ENCODE measurements around the gene TUBGCP2. TPM values are rescaled to one million over a fixed set of nuclear protein-coding genes. Genes with fewer than 3 reads are reported as not detected.

The TUBGCP2 gene
- total RNA-seq, 1 experiment from 2014 or later, result 75.1 TPM

DNA sequence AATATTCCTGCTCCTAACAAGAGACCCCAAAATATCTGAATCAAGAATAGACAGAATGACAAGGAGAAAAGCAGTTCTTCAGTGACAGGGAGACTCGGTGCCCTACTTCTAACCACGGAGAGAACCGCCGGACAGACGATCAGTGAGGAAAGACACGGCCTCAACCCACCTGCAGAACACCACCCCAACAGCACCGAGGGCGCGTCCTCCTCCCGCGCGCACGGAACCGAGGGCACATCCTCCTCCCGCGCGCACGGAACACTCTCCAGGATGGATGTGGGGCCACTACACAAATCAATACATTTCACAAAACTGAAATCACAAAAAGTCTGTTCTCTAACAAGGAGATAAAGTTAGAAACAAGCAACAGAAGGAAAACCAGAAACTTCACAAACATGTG lies 22.3 kb downstream of the TUBGCP2 start:
- Histone ChIP-seq H3K4me3 (ENCODE audit: low read depth, low read length, poor library complexity, severe bottlenecking) (no peak overlapping the region), H3K9me3 (ENCODE audit: low read depth, low read length, poor library complexity, severe bottlenecking) (no peaks in the 10 kb centered on the region), H3K4me1 (ENCODE audit: insufficient read depth, low read length, poor library complexity, severe bottlenecking) (no peaks in the 10 kb centered on the region), H3K36me3 (ENCODE audit: insufficient read depth, low read length, poor library complexity, severe bottlenecking) (peaks cover 62% of the 10 kb centered on the region), H3K27me3 (replicated peaks; ENCODE audit: insufficient read depth, low read depth, low read length, poor library complexity) (no peaks in the 10 kb centered on the region), H3K27ac (ENCODE audit: low read depth, low read length, poor library complexity, severe bottlenecking) (no peak overlapping the region)
- no TSS peak for BruUV-seq (replicated peaks)
- intact Hi-C loops (cut with micrococcal nuclease; ENCODE audit: unreplicated experiment), result no loop called here
- DNase-seq (ENCODE audit: low spot score), result no peak
- TF ChIP-seq, protein P1, sequence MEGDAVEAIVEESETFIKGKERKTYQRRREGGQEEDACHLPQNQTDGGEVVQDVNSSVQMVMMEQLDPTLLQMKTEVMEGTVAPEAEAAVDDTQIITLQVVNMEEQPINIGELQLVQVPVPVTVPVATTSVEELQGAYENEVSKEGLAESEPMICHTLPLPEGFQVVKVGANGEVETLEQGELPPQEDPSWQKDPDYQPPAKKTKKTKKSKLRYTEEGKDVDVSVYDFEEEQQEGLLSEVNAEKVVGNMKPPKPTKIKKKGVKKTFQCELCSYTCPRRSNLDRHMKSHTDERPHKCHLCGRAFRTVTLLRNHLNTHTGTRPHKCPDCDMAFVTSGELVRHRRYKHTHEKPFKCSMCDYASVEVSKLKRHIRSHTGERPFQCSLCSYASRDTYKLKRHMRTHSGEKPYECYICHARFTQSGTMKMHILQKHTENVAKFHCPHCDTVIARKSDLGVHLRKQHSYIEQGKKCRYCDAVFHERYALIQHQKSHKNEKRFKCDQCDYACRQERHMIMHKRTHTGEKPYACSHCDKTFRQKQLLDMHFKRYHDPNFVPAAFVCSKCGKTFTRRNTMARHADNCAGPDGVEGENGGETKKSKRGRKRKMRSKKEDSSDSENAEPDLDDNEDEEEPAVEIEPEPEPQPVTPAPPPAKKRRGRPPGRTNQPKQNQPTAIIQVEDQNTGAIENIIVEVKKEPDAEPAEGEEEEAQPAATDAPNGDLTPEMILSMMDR (conservative IDR thresholded peaks at IDR 0.05; ENCODE audit: low read depth, low read length), result no peak
- no peak for TF ChIP-seq EZH2 (IDR thresholded peaks at IDR 0.05; ENCODE audit: borderline replicate concordance, low read depth, low read length, poor library complexity, severe bottlenecking)
- ChIA-PET CTCF (no interaction called here), POLR2A (ENCODE audit: low non-redundant PET) (no interaction called here)

GRCh38 chr10:133285217-133285616 lies 23.5 kb downstream of the TUBGCP2 start:
- Histone ChIP-seq H3K27ac (ENCODE audit: low read depth, low read length, poor library complexity, severe bottlenecking) (no peak overlapping the region), H3K9me3 (ENCODE audit: low read depth, low read length, poor library complexity, severe bottlenecking) (no peaks in the 10 kb centered on the region), H3K4me1 (ENCODE audit: insufficient read depth, low read length, poor library complexity, severe bottlenecking) (no peaks in the 10 kb centered on the region), H3K27me3 (replicated peaks; ENCODE audit: insufficient read depth, low read depth, low read length, poor library complexity) (no peaks in the 10 kb centered on the region), H3K36me3 (ENCODE audit: insufficient read depth, low read length, poor library complexity, severe bottlenecking) (peaks cover 55% of the 10 kb centered on the region), H3K4me3 (ENCODE audit: low read depth, low read length, poor library complexity, severe bottlenecking) (no peak overlapping the region)
- ChIA-PET POLR2A (ENCODE audit: low non-redundant PET) (no interaction called here), CTCF (no interaction called here)
- TF ChIP-seq, protein P1 (conservative IDR thresholded peaks at IDR 0.05; ENCODE audit: low read depth, low read length), result no peak
- no peak for TF ChIP-seq EZH2 (IDR thresholded peaks at IDR 0.05; ENCODE audit: borderline replicate concordance, low read depth, low read length, poor library complexity, severe bottlenecking)
- BruUV-seq (replicated peaks), result no TSS peak
- intact Hi-C loops (cut with micrococcal nuclease; ENCODE audit: unreplicated experiment), result no loop called here
- no peak for DNase-seq (ENCODE audit: low spot score)

GRCh38 chr10:133283931-133284330 lies 24.7 kb downstream of the TUBGCP2 start:
- intact Hi-C loops (cut with micrococcal nuclease; ENCODE audit: unreplicated experiment), result no loop called here
- Histone ChIP-seq H3K27me3 (replicated peaks; ENCODE audit: insufficient read depth, low read depth, low read length, poor library complexity) (no peaks in the 10 kb centered on the region), H3K4me3 (ENCODE audit: low read depth, low read length, poor library complexity, severe bottlenecking) (no peak overlapping the region), H3K36me3 (ENCODE audit: insufficient read depth, low read length, poor library complexity, severe bottlenecking) (peaks cover 46% of the 10 kb centered on the region), H3K9me3 (ENCODE audit: low read depth, low read length, poor library complexity, severe bottlenecking) (no peaks in the 10 kb centered on the region), H3K27ac (ENCODE audit: low read depth, low read length, poor library complexity, severe bottlenecking) (no peak overlapping the region), H3K4me1 (ENCODE audit: insufficient read depth, low read length, poor library complexity, severe bottlenecking) (no peaks in the 10 kb centered on the region)
- POLR2A ChIA-PET (ENCODE audit: low non-redundant PET), result no interaction called here
- CTCF ChIA-PET, result no interaction called here
- no TSS peak for BruUV-seq (replicated peaks)
- TF ChIP-seq, protein P1 (conservative IDR thresholded peaks at IDR 0.05; ENCODE audit: low read depth, low read length), result no peak
- no peak for TF ChIP-seq EZH2 (IDR thresholded peaks at IDR 0.05; ENCODE audit: borderline replicate concordance, low read depth, low read length, poor library complexity, severe bottlenecking)
- no peak for DNase-seq (ENCODE audit: low spot score)

All from A673 (cell line).